ENCODE data around the gene KNDC1.

GRCh38 chr10:133169173-133169947, 9.3 kb downstream of the KNDC1 start:
- TF ChIP-seq REST (IDR thresholded peaks at IDR 0.05; ENCODE audit: insufficient read depth in 1 of 2, low read depth in 2 of 2, low read length in 2 of 2) (no peak), POLR2AphosphoS5 (IDR thresholded peaks at IDR 0.05; ENCODE audit: low read depth, low read length) (no peak), TAF1 (IDR thresholded peaks at IDR 0.05; ENCODE audit: borderline replicate concordance, insufficient read depth, low read length) (no peak)
